Natural killer cell (primary cell): ENCODE results near the gene SFMBT1. TPM values are rescaled to one million over a fixed set of nuclear protein-coding genes. Genes with fewer than 3 reads are reported as not detected.

Experiments used
- ATAC-seq, 3 donors: fragments of 150-1000 bp in 2 of 3; fragments of 200-7000 bp in 1 of 3; cut with Tn5 transposase; 1 replicate in 1 of 3; 2 replicates in 2 of 3; pipeline ENCODE4 v1.10.0; 2021; ENCODE audit warnings: mild to moderate bottlenecking in 2 of 3, moderate library complexity in 2 of 3
- DNase-seq, 2 donors: peaks; one replicate each; pipeline versions ENCODE4 v3.0.0 to v3.0.0-alpha.2; 2013 to 2021; ENCODE audit warnings: mixed read lengths in 1 of 2
- H3K27ac ChIP-seq: one replicate; pipeline ENCODE4 v1.5.1; 2013; ENCODE audit warnings: mild to moderate bottlenecking, low read length
- H3K27me3 ChIP-seq: one replicate; pipeline ENCODE4 v1.6.1; 2013; ENCODE audit warnings: low read length; ENCODE audit not compliant: control insufficient read depth, insufficient read depth
- H3K36me3 ChIP-seq: one replicate; pipeline ENCODE4 v1.6.1; 2013; ENCODE audit warnings: low read length; ENCODE audit not compliant: control insufficient read depth, insufficient read depth
- H3K4me1 ChIP-seq: one replicate; pipeline ENCODE4 v1.6.1; 2013; ENCODE audit warnings: low read length; ENCODE audit not compliant: control insufficient read depth, insufficient read depth
- H3K4me3 ChIP-seq: one replicate; pipeline ENCODE4 v1.5.1; 2013; ENCODE audit warnings: low read length
- H3K9me3 ChIP-seq: one replicate; pipeline ENCODE4 v1.6.1; 2013; ENCODE audit warnings: low read length; ENCODE audit not compliant: control insufficient read depth, insufficient read depth
- H3K27ac Mint-ChIP-seq, 2 donors: one replicate each; pipeline ENCODE4 v1.8.0; 2022; ENCODE audit warnings: mild to moderate bottlenecking in 2 of 2, mixed read lengths in 2 of 2, moderate library complexity in 1 of 2
- H3K27me3 Mint-ChIP-seq, 2 donors: one replicate each; pipeline ENCODE4 v1.8.0; 2022; ENCODE audit warnings: low read depth in 2 of 2, mixed read lengths in 2 of 2
- H3K36me3 Mint-ChIP-seq: one replicate; pipeline ENCODE4 v1.8.0; 2022; ENCODE audit warnings: mixed read lengths
- H3K4me1 Mint-ChIP-seq, 2 donors: one replicate each; pipeline ENCODE4 v1.8.0; 2022; ENCODE audit warnings: mixed read lengths in 2 of 2
- H3K4me3 Mint-ChIP-seq: one replicate; pipeline ENCODE4 v1.8.0; 2022; ENCODE audit warnings: mild to moderate bottlenecking, moderate library complexity, mixed read lengths
- H3K9me3 Mint-ChIP-seq, 2 donors: one replicate each; pipeline ENCODE4 v1.8.0; 2022; ENCODE audit warnings: mixed read lengths in 2 of 2
- WGBS: methylation state at CpG from one replicate; pipeline ENCODE4 v1.1.7; 2013; ENCODE audit warnings: missing lambda C conversion rate; ENCODE audit not compliant: insufficient coverage; 5-methylcytosine and 5-hydroxymethylcytosine counted together
- intact Hi-C: fragments of 100-400 bp; cut with micrococcal nuclease; formaldehyde crosslinking; loops from one replicate; pipeline ENCODE4 v1.14.2; 2022
- total RNA-seq, 4 donors: library from RNA; stranded (reverse); fragments of 120-200 nt in 1 of 4; gene quantifications; one replicate each; pipeline versions ENCODE4 v1.2.3 to v1.2.4, GENCODE V29; 2013 to 2022
- TF ChIP-seq, protein P1 (sequence below): fragments of 200-600 bp; IDR thresholded peaks from one replicate; pipeline ENCODE4 v1.8.0; 2022; ENCODE audit warnings: antibody characterized with exemption

SFMBT1 gene
- total RNA-seq, 3 donors from 2014 or later (not counting 1 experiment from before 2014, with no cell fraction given): 20.2 to 22.3 (median 22.2) TPM

DNA sequence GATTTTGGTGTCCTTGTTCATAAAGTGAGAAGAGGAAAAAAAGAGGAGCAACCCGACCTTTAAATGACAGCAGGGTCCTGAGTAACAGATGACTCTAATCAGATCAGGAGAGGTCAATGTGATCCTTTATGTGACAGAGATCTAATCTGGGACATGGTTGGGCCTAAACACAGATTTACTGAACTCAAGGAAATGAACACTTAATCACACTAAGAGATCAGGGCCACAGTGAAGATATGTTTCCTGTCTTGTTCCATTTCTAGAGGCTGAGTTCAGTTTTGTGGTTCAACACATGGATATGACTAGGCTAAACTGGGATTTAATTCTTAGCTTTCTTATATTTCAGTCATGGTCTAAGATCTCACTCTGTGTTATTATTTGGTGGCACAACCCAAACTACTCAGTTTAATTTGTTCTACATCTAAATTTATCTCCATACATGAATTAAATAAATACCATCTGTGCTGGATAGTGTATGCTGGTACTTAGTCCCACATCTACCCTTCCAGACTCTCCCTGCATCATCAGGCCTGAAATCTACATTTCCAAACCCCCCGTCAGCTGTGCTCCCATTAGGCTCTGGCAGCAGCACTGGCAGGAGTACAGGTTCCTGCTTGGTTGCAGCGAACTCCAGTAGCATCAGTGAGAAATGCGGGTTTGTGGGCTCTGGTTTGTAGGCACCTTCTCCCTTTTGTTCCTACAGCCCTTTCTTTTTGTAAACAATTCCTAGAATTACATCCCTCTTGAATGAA is 22.6 kb downstream of the SFMBT1 start:
- no peak overlapping the region for H3K4me3 ChIP-seq
- no peaks in the 10 kb centered on the region for H3K36me3 ChIP-seq
- TF ChIP-seq, protein P1, sequence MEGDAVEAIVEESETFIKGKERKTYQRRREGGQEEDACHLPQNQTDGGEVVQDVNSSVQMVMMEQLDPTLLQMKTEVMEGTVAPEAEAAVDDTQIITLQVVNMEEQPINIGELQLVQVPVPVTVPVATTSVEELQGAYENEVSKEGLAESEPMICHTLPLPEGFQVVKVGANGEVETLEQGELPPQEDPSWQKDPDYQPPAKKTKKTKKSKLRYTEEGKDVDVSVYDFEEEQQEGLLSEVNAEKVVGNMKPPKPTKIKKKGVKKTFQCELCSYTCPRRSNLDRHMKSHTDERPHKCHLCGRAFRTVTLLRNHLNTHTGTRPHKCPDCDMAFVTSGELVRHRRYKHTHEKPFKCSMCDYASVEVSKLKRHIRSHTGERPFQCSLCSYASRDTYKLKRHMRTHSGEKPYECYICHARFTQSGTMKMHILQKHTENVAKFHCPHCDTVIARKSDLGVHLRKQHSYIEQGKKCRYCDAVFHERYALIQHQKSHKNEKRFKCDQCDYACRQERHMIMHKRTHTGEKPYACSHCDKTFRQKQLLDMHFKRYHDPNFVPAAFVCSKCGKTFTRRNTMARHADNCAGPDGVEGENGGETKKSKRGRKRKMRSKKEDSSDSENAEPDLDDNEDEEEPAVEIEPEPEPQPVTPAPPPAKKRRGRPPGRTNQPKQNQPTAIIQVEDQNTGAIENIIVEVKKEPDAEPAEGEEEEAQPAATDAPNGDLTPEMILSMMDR: no peak
- H3K9me3 ChIP-seq: no peaks in the 10 kb centered on the region
- no peaks in the 10 kb centered on the region for H3K9me3 Mint-ChIP-seq
- no peaks in the 10 kb centered on the region for H3K36me3 Mint-ChIP-seq
- no peak for ATAC-seq
- DNase-seq: peak in 1 of 2 donors; percentile 15
- H3K4me3 Mint-ChIP-seq: no peak overlapping the region
- intact Hi-C loops: no loop called here
- no peaks in the 10 kb centered on the region for H3K27me3 ChIP-seq
- H3K4me1 Mint-ChIP-seq: peaks cover 40 to 41% of the 10 kb centered on the region in 2 donors
- no peak overlapping the region for H3K27ac ChIP-seq
- no peaks in the 10 kb centered on the region for H3K27me3 Mint-ChIP-seq
- H3K4me1 ChIP-seq: no peaks in the 10 kb centered on the region
- WGBS: 79% methylated on average over 4 of the region's 4 CpGs
- H3K27ac Mint-ChIP-seq: peak overlapping the region; percentile 23 to 35

DNA sequence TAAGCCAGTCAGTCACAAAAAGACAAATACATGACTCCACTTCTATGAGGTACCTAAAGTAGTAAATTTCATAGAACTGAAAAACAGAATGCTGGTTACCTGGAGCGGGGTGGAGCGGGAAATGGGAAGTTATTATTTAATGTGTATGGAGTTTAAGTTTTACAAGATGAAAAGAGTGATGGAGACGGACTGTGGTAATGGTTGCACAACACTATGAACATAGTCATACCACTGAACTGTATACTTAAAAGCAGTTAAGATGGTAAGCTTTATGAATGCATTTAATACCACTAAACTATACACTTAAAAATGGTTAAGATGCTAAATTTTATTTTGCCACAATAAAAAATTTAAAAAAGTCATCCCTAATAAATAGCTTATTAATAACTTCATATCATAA is 23.2 kb downstream of the SFMBT1 start:
- TF ChIP-seq, protein P1: no peak
- peaks cover 39 to 45% of the 10 kb centered on the region in 2 donors for H3K4me1 Mint-ChIP-seq
- no peaks in the 10 kb centered on the region for H3K4me1 ChIP-seq
- no peak overlapping the region for H3K4me3 Mint-ChIP-seq
- no peaks in the 10 kb centered on the region for H3K9me3 Mint-ChIP-seq
- H3K27ac Mint-ChIP-seq: peak overlapping the region; percentile 23 to 35
- H3K36me3 Mint-ChIP-seq: no peaks in the 10 kb centered on the region
- H3K27me3 Mint-ChIP-seq: no peaks in the 10 kb centered on the region
- H3K27ac ChIP-seq: no peak overlapping the region
- DNase-seq (no peak), ATAC-seq (no peak)
- H3K9me3 ChIP-seq: no peaks in the 10 kb centered on the region
- no peak overlapping the region for H3K4me3 ChIP-seq
- intact Hi-C loops: no loop called here
- 100% methylated on average over 2 of the region's 3 CpGs for WGBS
- no peaks in the 10 kb centered on the region for H3K36me3 ChIP-seq
- no peaks in the 10 kb centered on the region for H3K27me3 ChIP-seq

DNA sequence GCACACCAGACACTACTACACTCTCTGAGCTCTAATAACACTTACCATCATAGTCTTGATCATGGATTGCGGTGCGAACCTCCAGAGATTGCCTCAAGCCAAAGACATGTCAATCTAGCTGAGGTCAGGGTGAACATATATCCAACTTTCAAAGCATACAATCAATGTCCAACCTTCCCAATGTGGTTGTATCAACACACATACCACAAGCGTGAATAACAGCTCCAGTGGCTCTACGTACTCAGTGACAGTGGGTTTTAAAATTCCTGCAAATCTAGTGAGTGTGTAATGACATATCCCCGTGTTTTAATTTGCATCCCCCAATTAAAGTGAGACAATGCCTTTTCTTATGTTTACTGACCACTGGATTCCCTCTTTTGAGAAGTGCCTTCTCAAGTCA is 29.6 kb downstream of the SFMBT1 start:
- H3K27ac Mint-ChIP-seq: no peak overlapping the region
- Histone ChIP-seq H3K36me3 (no peaks in the 10 kb centered on the region), H3K27me3 (no peaks in the 10 kb centered on the region), H3K27ac (no peak overlapping the region), H3K4me3 (no peak overlapping the region), H3K9me3 (no peaks in the 10 kb centered on the region), H3K4me1 (no peaks in the 10 kb centered on the region)
- no peak overlapping the region for H3K4me3 Mint-ChIP-seq
- TF ChIP-seq, protein P1: no peak
- intact Hi-C loops: no loop called here
- ATAC-seq (no peak), DNase-seq (no peak)
- peaks cover 18 to 36% of the 10 kb centered on the region in 2 donors for H3K4me1 Mint-ChIP-seq
- 94% methylated on average over 2 of the region's 5 CpGs for WGBS
- H3K36me3 Mint-ChIP-seq: no peaks in the 10 kb centered on the region
- no peaks in the 10 kb centered on the region for H3K27me3 Mint-ChIP-seq
- H3K9me3 Mint-ChIP-seq: no peaks in the 10 kb centered on the region

DNA sequence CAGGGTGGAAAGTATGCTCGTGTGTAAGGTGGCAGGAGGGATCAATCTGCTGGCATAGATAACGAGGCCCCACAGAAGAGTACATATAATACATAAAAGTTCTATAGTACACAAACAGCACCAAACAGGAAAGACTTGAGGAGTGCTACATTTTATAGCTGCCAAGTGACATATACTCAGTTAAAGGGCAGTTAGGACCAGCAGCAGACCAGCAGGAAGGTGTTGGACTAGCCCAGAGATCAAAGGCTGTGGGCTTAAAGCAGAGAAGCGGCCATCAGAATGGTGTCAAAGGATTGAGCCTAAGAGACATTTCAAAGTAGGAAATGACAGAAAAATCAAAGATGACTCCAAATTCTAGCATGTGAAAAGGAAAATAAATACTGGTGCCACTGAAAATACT is 34.5 kb downstream of the SFMBT1 start:
- Mint-ChIP-seq H3K27ac (peak overlapping the region in 1 of 2 donors; percentile 17), H3K4me1 (peaks cover 6 to 21% of the 10 kb centered on the region in 2 donors), H3K4me3 (no peak overlapping the region), H3K27me3 (no peaks in the 10 kb centered on the region), H3K36me3 (no peaks in the 10 kb centered on the region), H3K9me3 (no peaks in the 10 kb centered on the region)
- no peak overlapping the region for H3K27ac ChIP-seq
- WGBS: 84% methylated on average over 2 of the region's 3 CpGs
- H3K4me3 ChIP-seq: no peak overlapping the region
- no peaks in the 10 kb centered on the region for H3K27me3 ChIP-seq
- H3K4me1 ChIP-seq: no peaks in the 10 kb centered on the region
- TF ChIP-seq, protein P1: no peak
- no peaks in the 10 kb centered on the region for H3K36me3 ChIP-seq
- no peak for DNase-seq
- intact Hi-C loops: no loop called here
- no peaks in the 10 kb centered on the region for H3K9me3 ChIP-seq
- no peak for ATAC-seq
